Spinal cord (tissue), 10 donors: Measurements from ENCODE around the gene PXDC1. TPM values are rescaled to one million over a fixed set of nuclear protein-coding genes. Genes with fewer than 3 reads are reported as not detected.

Source experiments
- DNase-seq, 6 donors: peaks; one replicate each; pipeline versions ENCODE4 v3.0.0 to v3.0.0-alpha.2; 2013 to 2015; ENCODE audit warnings: low spot score in 6 of 6, low read depth in 4 of 6
- H3K27ac ChIP-seq: one replicate; pipeline ENCODE4 v1.5.1; 2013; ENCODE audit warnings: low read depth, low read length, control low read depth
- H3K27me3 ChIP-seq: one replicate; pipeline ENCODE4 v1.6.1; 2013; ENCODE audit warnings: low read length; ENCODE audit not compliant: control insufficient read depth, insufficient read depth
- H3K36me3 ChIP-seq: one replicate; pipeline ENCODE4 v1.6.1; 2013; ENCODE audit warnings: low read length; ENCODE audit not compliant: control insufficient read depth, insufficient read depth
- H3K4me1 ChIP-seq: one replicate; pipeline ENCODE4 v1.6.1; 2013; ENCODE audit warnings: low read length; ENCODE audit not compliant: control insufficient read depth, insufficient read depth
- H3K4me3 ChIP-seq: one replicate; pipeline ENCODE4 v1.5.1; 2013; ENCODE audit warnings: low read depth, low read length, control low read depth
- H3K9me3 ChIP-seq: one replicate; pipeline ENCODE4 v1.6.1; 2013; ENCODE audit warnings: low read length; ENCODE audit not compliant: control insufficient read depth, insufficient read depth
- WGBS: methylation state at CpG from one replicate; pipeline ENCODE4 v1.1.5; 2013; ENCODE audit warnings: missing lambda C conversion rate; ENCODE audit not compliant: insufficient coverage; 5-methylcytosine and 5-hydroxymethylcytosine counted together
- polyA plus RNA-seq, 2 donors: library from polyadenylated mRNA; unstranded; fragments of 120-200 nt; gene quantifications; one replicate each; pipeline ENCODE4 v1.2.1, GENCODE V29; 2013; ENCODE audit not compliant: insufficient read length in 2 of 2
- total RNA-seq, 2 donors: library from RNA; depleted of rRNA in 1 of 2; stranded (reverse); fragments of 120-200 nt in 1 of 2; fragments of >200 nt in 1 of 2; gene quantifications; one replicate each; pipeline versions ENCODE4 v1.2.3 to v1.2.4, GENCODE V29; 2013 to 2014
- donor health status: healthy.

PXDC1 gene
- total and polyA plus RNA-seq, 4 donors, result 14.4 to 30.7 (median 22.6) TPM

DNA sequence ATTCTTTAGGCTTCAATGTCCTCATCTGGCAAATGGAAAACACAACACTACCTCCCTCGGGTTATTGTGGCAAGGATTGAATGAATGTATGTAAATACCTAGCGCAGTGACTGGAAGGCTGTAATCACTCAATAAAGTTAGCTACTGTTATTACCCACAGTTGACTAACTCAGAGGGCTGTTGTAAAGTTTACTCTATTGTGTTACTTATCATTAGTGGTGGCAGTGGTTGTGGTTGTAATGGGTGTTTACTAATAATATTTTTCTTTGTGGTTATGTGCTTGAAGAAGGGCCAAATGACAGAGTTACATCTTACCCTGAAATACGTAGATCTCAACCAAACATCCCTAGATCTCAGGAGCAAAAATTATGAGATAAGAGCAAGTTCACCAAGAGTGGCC, 42.0 kb upstream of the PXDC1 start:
- H3K27me3 ChIP-seq, result no peaks in the 10 kb centered on the region
- no peaks in the 10 kb centered on the region for H3K36me3 ChIP-seq
- no CpG with 5 or more reads among the region's 3 CpGs for WGBS
- peaks cover 13% of the 10 kb centered on the region for H3K4me1 ChIP-seq
- no peaks in the 10 kb centered on the region for H3K9me3 ChIP-seq
- no peak overlapping the region for H3K27ac ChIP-seq
- H3K4me3 ChIP-seq, result no peak overlapping the region
- no peak for DNase-seq

DNA sequence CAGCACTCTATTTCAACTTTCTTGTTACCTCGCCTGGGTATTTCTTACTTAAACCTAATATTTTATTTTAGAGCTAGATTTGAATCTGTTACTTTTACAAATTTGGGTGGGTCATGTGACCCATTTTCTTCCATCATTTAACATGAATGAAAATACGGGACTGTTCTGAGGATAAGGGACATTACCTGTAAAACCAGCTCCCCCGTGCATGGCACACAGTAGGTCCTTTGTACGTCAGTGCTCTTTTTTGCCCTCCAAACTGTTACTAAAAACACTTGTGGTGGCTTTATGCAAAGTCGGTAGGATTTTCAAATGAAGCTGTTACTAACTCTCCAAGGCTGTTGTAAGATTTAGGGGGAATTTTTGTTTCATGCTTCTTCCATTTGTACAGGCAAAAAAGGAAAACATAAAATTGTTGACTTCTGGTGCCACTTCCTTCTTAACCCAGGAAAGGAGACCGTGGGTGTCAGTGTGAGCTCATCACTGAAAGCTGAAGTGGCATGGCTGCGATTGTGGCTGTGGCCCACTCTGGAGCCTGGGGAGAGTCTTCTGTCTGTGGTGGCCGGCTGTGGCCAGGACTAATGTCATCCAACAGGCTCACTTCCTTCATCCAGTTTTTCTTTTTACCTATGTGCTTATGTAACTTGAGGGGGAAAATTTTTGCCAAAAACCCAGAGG, 40.2 kb upstream of the PXDC1 start:
- Histone ChIP-seq H3K4me1 (peaks cover 6% of the 10 kb centered on the region), H3K36me3 (no peaks in the 10 kb centered on the region), H3K4me3 (no peak overlapping the region), H3K27ac (no peak overlapping the region), H3K9me3 (no peaks in the 10 kb centered on the region), H3K27me3 (no peaks in the 10 kb centered on the region)
- no peak for DNase-seq
- WGBS, result 100% methylated on average over 2 of the region's 8 CpGs

DNA sequence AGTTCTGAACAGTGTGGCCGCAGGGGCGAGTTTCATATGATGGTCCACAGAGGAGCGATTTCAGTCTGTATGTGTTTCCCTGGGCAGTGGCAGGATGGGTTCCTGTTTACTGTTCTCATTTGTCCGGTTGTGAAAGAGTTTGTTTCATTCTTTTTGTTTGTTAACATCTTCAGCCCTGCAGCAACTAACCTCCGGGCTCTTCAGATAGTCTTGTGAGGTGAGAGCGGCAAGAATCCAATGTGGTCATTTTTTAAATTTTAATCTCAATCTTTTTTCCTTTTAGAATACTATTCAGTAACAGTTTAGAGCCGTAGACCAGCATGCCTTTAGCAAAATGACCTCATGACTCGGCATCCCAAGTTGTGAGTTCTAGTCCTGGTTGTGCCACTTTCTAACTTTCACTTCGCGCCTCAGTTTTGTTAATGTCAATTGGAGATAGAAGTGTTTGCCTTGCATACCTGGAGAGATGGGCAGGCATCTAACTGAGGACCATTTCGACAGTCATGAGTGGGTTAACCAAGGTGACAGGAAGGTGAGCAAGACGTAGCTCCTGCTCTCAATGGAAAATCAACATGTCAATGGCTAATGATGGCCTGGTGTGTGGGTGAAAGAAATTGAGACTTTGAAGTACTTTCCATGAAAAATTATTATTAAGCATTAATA, 38.5 kb upstream of the PXDC1 start:
- H3K27ac ChIP-seq, result no peak overlapping the region
- DNase-seq, result no peak
- H3K27me3 ChIP-seq, result no peaks in the 10 kb centered on the region
- no peak overlapping the region for H3K4me3 ChIP-seq
- no peaks in the 10 kb centered on the region for H3K9me3 ChIP-seq
- no peaks in the 10 kb centered on the region for H3K4me1 ChIP-seq
- no peaks in the 10 kb centered on the region for H3K36me3 ChIP-seq
- WGBS, result 99% methylated on average over 8 of the region's 12 CpGs

DNA sequence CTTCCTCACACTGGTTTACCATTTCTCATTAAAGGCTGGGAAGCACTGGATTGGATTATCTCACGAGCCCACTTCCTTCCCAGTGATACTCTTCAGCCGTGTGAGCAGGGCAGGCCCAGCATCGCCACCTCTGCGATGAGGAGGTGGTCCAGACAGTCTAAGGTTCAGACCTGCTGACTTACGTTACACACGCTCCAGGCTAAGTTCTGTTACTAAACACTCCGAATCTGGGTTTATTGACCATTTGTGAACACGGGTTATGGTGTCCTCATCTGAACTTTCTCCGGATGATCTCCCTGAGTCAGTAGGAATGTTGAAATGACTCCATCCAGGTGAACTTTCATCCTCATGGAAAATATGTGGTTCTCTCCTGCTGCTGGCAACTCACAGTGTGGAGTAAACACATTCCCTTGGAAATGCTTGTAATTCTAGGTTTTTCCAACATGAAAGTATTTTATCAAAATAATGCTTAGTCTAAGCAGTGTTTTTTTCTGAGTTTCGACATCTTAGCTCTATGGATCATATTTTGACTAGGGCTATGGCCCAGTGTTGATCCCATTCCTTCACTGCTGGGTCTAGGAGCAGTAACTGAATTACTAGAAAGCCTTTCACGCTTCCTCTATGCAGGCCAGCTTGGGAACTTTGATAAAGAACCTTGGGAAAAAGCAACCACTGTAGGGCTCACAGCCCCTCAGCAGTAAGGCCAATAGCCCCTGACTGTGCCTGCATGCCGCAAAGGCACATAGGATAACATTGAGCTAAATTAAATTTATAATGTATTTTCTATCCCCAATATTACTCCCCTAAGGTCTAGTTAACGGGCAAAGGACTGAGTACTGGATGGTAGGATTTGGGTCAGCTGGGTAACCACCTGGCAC, 37.7 kb upstream of the PXDC1 start:
- 94% methylated on average over 11 of the region's 13 CpGs for WGBS
- H3K27me3 ChIP-seq, result no peaks in the 10 kb centered on the region
- no peaks in the 10 kb centered on the region for H3K36me3 ChIP-seq
- H3K9me3 ChIP-seq, result no peaks in the 10 kb centered on the region
- no peak overlapping the region for H3K4me3 ChIP-seq
- H3K4me1 ChIP-seq, result no peaks in the 10 kb centered on the region
- DNase-seq, result no peak
- no peak overlapping the region for H3K27ac ChIP-seq

DNA sequence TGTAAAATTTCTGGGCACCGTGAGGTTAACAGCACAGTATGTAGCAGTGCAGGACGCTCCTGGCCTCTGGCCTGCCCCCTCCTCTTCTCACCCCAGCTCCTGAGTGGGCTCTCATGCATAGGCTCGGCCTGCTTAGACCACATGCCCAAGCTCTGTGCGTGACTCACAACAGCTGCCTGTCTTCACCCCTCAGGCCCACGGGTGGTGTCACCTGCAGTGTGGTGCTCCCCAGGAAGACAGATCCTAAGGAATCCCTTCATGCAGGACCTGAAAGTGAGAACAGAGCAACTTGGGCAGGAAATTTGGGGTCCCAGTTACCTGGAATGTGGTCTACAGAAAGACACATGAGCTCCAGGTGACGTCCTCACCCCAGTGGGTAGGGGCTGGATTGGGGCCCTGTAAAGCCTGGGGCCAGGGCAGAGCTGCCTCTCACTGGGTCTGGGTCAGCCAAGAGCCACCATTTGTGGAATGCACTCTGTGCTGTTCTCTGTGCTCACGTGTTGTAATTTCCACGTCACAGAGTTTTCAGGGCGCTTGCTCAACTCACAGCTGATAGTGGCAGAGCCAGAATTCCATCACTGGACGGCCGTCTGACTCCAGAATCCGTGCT, 37.0 kb upstream of the PXDC1 start:
- no peaks in the 10 kb centered on the region for H3K4me1 ChIP-seq
- H3K4me3 ChIP-seq, result no peak overlapping the region
- H3K36me3 ChIP-seq, result no peaks in the 10 kb centered on the region
- no peak for DNase-seq
- no peak overlapping the region for H3K27ac ChIP-seq
- WGBS, result 92% methylated on average over 12 of the region's 12 CpGs
- H3K9me3 ChIP-seq, result no peaks in the 10 kb centered on the region
- H3K27me3 ChIP-seq, result no peaks in the 10 kb centered on the region

DNA sequence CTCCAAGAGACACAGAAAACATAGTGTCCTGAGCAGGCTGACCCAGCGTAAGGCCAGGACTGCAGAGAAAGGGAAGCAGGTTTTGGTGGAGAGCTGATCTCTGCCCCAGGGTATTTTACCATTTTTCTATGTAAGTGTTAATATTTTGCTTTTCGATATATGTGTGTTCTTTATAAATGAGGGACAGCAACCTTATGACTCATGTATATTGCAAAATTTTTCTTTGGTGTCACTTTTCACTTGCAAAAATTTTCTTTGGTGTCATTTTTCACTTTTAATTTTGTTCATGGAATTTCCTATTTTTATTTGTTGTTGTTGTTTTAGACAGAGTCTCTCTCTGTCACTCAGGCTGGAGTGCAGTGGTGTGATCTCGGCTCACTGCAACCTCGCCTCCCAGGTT, 34.6 kb upstream of the PXDC1 start:
- Histone ChIP-seq H3K4me1 (peaks cover 3% of the 10 kb centered on the region), H3K9me3 (no peaks in the 10 kb centered on the region), H3K27me3 (no peaks in the 10 kb centered on the region), H3K36me3 (no peaks in the 10 kb centered on the region), H3K27ac (no peak overlapping the region), H3K4me3 (no peak overlapping the region)
- no peak for DNase-seq
- WGBS, result no CpG with 5 or more reads among the region's 4 CpGs

DNA sequence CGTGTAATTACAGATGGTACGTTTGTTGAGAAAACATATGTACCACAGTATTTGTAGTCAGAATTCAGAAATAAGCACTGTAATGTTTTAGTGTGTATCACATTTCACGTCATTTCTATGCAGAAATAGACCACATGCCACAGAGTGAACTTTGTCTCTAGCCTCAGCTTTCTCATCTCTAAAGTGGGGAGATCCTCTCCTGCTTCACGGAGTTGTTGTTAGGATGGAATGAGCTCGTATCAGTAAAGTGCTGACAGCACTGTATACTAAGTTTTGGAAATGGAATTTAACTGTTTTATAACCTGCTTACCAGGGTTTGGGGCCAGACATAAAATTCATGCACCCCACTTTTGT, 34.2 kb upstream of the PXDC1 start:
- no CpG with 5 or more reads among the region's 5 CpGs for WGBS
- Histone ChIP-seq H3K27me3 (no peaks in the 10 kb centered on the region), H3K4me1 (peaks cover 3% of the 10 kb centered on the region), H3K4me3 (no peak overlapping the region), H3K27ac (no peak overlapping the region), H3K9me3 (no peaks in the 10 kb centered on the region), H3K36me3 (no peaks in the 10 kb centered on the region)
- no peak for DNase-seq

DNA sequence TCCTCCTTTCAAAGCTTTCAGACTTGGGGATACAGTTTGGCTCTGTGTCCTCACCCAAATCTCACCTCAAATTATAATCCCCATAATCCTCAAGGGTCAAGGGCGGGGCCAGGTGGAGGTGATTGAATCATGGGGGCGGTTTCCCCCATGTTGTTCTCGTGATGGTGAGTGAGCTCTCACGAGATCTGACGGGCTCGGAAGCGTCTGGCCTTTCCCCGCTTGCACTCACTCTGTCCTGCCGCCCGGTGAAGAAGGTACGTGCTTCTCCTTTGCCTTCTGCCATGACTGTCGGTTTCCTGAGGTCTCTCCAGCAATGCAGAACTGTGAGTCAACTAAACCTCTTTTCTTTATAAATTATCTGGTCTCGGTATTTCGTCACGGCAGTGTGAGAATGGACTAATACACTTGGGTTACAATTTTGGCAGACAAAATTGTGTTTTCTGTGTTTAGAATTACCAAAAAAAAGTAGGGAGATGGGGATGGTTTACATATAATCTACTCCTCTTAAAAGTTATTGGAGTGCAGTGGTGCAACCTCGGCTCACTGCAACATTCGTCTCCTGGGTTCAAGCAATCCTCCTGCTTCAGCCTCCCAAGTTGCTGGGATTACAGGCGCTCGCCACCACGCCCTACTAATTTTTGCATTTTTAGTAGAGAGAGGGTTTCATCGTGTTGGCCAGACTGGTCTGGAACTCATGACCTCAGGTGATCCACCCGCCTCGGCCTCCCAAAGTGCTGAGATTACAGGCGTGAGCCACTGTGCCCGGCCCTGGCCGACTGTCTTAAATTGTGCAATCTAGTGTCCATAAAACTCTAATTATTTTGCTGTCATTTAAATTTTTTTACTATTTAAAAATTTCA, 33.6 kb upstream of the PXDC1 start:
- DNase-seq, result no peak
- 91% methylated on average over 19 of the region's 26 CpGs for WGBS
- Histone ChIP-seq H3K36me3 (no peaks in the 10 kb centered on the region), H3K9me3 (no peaks in the 10 kb centered on the region), H3K27ac (no peak overlapping the region), H3K4me1 (peaks cover 3% of the 10 kb centered on the region), H3K4me3 (no peak overlapping the region), H3K27me3 (no peaks in the 10 kb centered on the region)

DNA sequence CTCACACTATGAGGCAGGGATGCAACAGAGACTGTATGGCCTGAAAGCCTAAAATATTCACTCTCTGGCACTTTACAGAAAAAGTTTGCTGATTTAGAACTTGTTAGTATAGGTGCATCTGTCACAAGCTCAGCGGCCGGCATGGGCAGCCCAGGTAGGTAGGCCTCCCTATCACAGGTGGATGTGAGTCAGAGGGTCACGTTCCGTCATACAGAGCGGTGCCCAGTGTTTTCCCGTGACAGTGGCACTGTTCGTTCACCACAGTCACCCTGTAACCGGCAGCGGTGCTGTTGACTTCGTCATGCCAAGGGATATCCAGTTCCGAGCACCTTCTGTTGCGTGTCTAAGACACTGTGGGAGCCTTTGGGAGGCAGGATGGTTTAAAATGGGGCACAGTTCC, 32.9 kb upstream of the PXDC1 start:
- DNase-seq, result no peak
- Histone ChIP-seq H3K27ac (no peak overlapping the region), H3K4me3 (no peak overlapping the region), H3K27me3 (no peaks in the 10 kb centered on the region), H3K36me3 (no peaks in the 10 kb centered on the region), H3K4me1 (peaks cover 3% of the 10 kb centered on the region), H3K9me3 (no peaks in the 10 kb centered on the region)
- 94% methylated on average over 10 of the region's 12 CpGs for WGBS
